MM.1S (cell line): ENCODE results near the gene PITPNM2.

Source experiments
- DNase-seq: peaks from one replicate; pipeline ENCODE4 v3.0.0-alpha.2; 2015
- H2AFZ ChIP-seq: fragments of 300-600 bp; sonication (generic); 2 replicates; pipeline ENCODE4 v1.6.0; 2016; ENCODE audit warnings: antibody characterized with exemption, low read length
- H3F3A ChIP-seq: fragments of 300-600 bp; sonication (generic); 2 replicates; pipeline ENCODE4 v1.6.1; 2016; ENCODE audit warnings: mild to moderate bottlenecking, antibody characterized with exemption, low read length, moderate library complexity, mixed read lengths; ENCODE audit not compliant: insufficient read depth
- H3K27ac ChIP-seq: fragments of 300-600 bp; sonication (generic); 2 replicates; pipeline ENCODE4 v1.5.1; 2016; ENCODE audit warnings: mild to moderate bottlenecking, low read length
- H3K27me3 ChIP-seq: fragments of 300-600 bp; sonication (generic); replicated peaks from 2 replicates; pipeline ENCODE4 v1.6.0; 2016; ENCODE audit warnings: low read length; ENCODE audit not compliant: insufficient read depth
- H3K36me3 ChIP-seq: fragments of 300-600 bp; sonication (generic); replicated peaks from 2 replicates; pipeline ENCODE4 v1.6.1; 2016; ENCODE audit warnings: mild to moderate bottlenecking, low read length, mixed read lengths; ENCODE audit not compliant: insufficient read depth
- H3K4me1 ChIP-seq: fragments of 300-600 bp; sonication (generic); 2 replicates; pipeline ENCODE4 v1.6.1; 2016; ENCODE audit warnings: low read length, mixed read lengths
- H3K4me2 ChIP-seq: fragments of 300-600 bp; sonication (generic); 2 replicates; pipeline ENCODE4 v1.6.0; 2016; ENCODE audit warnings: low read depth, low read length
- H3K4me3 ChIP-seq: fragments of 300-600 bp; sonication (generic); 2 replicates; pipeline ENCODE4 v1.5.1; 2016; ENCODE audit warnings: low read length, mixed read lengths
- H3K79me2 ChIP-seq: fragments of 300-600 bp; sonication (generic); 2 replicates; pipeline ENCODE4 v1.6.1; 2016; ENCODE audit warnings: mixed run types, low read length, mixed read lengths
- H3K9ac ChIP-seq: fragments of 300-600 bp; sonication (generic); 2 replicates; pipeline ENCODE4 v1.6.1; 2016; ENCODE audit warnings: low read length, mixed read lengths
- H3K9me2 ChIP-seq: fragments of 300-600 bp; sonication (generic); replicated peaks from 2 replicates; pipeline ENCODE4 v1.6.1; 2016; ENCODE audit warnings: mild to moderate bottlenecking, low read length, mixed read lengths; ENCODE audit not compliant: insufficient read depth
- H3K9me3 ChIP-seq: fragments of 300-600 bp; sonication (generic); replicated peaks from 2 replicates; pipeline ENCODE4 v1.6.1; 2016; ENCODE audit warnings: mild to moderate bottlenecking, low read length, mixed read lengths; ENCODE audit not compliant: insufficient read depth
- H4K20me1 ChIP-seq: fragments of 300-600 bp; sonication (generic); 2 replicates; pipeline ENCODE4 v1.6.1; 2016; ENCODE audit warnings: mild to moderate bottlenecking, low read length, moderate library complexity, mixed read lengths; ENCODE audit not compliant: insufficient read depth
- EZH2 ChIP-seq: fragments of 300-600 bp; sonication (generic); optimal IDR thresholded peaks from 2 replicates; pipeline ENCODE3; 2017; ENCODE audit warnings: low read depth, mild to moderate bottlenecking, antibody characterized with exemption, low read length, mixed read lengths
- EZH2phosphoT487 ChIP-seq: fragments of 300-600 bp; sonication (generic); IDR thresholded peaks from 2 replicates; pipeline ENCODE4 v1.6.1; 2018; ENCODE audit warnings: antibody characterized with exemption, low read length
- TF ChIP-seq, protein P1 (sequence below): fragments of 300-600 bp; sonication (generic); IDR thresholded peaks from 2 replicates; pipeline ENCODE4 v1.5.1; 2016; ENCODE audit warnings: antibody characterized with exemption, low read length, mixed read lengths

The PITPNM2 gene

DNA sequence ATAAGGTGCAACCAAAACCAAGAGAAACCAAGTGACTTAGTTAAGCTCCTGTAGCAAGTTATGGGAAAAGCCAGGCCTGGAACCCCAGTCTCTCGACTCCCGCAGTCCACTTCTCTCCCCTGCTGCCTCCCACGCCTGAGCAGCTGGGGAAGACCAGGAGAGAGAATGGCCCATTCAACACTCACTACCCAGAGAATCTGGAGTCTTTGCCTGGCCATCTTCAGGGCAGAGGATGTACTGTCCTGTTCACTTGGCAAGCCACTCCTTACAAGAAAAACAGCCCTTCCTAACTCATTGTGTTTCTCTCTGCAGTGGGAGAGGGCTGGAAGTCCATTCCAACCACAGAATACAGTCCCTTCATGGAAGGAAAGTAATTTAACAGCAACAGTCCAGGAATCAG is 1.8 kb downstream of the PITPNM2 start:
- H3F3A ChIP-seq, result no peaks in the 10 kb centered on the region
- no peaks in the 10 kb centered on the region for H3K27me3 ChIP-seq
- TF ChIP-seq, protein P1, sequence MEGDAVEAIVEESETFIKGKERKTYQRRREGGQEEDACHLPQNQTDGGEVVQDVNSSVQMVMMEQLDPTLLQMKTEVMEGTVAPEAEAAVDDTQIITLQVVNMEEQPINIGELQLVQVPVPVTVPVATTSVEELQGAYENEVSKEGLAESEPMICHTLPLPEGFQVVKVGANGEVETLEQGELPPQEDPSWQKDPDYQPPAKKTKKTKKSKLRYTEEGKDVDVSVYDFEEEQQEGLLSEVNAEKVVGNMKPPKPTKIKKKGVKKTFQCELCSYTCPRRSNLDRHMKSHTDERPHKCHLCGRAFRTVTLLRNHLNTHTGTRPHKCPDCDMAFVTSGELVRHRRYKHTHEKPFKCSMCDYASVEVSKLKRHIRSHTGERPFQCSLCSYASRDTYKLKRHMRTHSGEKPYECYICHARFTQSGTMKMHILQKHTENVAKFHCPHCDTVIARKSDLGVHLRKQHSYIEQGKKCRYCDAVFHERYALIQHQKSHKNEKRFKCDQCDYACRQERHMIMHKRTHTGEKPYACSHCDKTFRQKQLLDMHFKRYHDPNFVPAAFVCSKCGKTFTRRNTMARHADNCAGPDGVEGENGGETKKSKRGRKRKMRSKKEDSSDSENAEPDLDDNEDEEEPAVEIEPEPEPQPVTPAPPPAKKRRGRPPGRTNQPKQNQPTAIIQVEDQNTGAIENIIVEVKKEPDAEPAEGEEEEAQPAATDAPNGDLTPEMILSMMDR, result no peak
- TF ChIP-seq EZH2, result no peak
- no peak for TF ChIP-seq EZH2phosphoT487
- H3K4me1 ChIP-seq, result no peaks in the 10 kb centered on the region
- H3K27ac ChIP-seq, result no peak overlapping the region
- H3K9me3 ChIP-seq, result no peaks in the 10 kb centered on the region
- no peak overlapping the region for H3K4me3 ChIP-seq
- no peak overlapping the region for H2AFZ ChIP-seq
- H3K36me3 ChIP-seq, result no peaks in the 10 kb centered on the region
- no peaks in the 10 kb centered on the region for H3K79me2 ChIP-seq
- H4K20me1 ChIP-seq, result no peaks in the 10 kb centered on the region
- H3K4me2 ChIP-seq, result no peak overlapping the region
- no peaks in the 10 kb centered on the region for H3K9me2 ChIP-seq
- no peak overlapping the region for H3K9ac ChIP-seq
- no peak for DNase-seq

DNA sequence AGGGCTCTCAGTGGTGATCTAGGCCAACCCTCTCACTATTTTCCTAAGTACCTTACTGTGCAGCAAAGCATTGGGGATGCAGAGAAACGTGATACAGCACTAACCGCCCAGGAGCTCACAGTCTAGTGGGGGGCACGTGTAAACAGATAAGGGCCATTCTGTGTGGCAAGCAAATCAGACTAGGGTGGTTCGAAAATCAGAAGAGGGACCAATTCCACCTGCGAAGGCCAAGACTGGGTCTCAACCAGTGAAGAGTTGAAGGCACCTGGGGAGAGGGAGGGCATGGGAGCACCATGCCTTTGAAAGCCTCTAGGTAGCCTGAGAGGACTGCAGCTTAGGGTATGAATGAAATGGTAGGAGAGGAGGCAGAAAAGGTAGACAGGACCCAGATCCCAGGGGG is 2.2 kb downstream of the PITPNM2 start:
- no peaks in the 10 kb centered on the region for H4K20me1 ChIP-seq

DNA sequence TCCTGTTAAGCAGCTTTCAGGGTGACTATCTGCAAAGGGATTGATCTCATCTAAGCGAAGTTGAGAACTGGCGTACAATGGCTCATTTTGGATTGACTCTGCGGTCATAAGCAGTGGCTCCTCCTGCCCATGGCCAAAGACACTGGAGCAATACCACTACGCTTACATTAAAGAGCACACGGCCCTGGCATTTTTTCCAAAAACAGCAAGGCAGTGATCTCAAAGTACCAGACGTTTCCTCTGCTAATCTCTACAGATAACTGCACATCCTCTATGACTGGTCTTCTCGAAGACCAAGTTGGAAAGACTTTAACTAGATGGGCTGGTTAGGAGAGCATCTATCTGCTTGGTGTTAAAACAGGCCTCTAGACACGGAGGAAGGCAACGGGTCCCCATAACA is 2.7 kb downstream of the PITPNM2 start:
- Histone ChIP-seq H3K9me2 (no peaks in the 10 kb centered on the region), H3F3A (no peaks in the 10 kb centered on the region), H3K79me2 (no peaks in the 10 kb centered on the region), H3K9ac (no peak overlapping the region), H3K27ac (no peak overlapping the region), H3K4me3 (no peak overlapping the region), H2AFZ (no peak overlapping the region), H3K4me2 (no peak overlapping the region), H3K36me3 (no peaks in the 10 kb centered on the region), H4K20me1 (no peaks in the 10 kb centered on the region), H3K9me3 (no peaks in the 10 kb centered on the region), H3K4me1 (no peaks in the 10 kb centered on the region), H3K27me3 (no peaks in the 10 kb centered on the region)
- no peak for TF ChIP-seq EZH2
- TF ChIP-seq, protein P1, result no peak
- TF ChIP-seq EZH2phosphoT487, result no peak
- no peak for DNase-seq

More for the DNA sequence above, 2.2 kb downstream of the PITPNM2 start:
- Histone ChIP-seq H3K4me2 (no peak overlapping the region), H2AFZ (no peak overlapping the region), H3K9ac (no peak overlapping the region), H3K27ac (no peak overlapping the region), H3K9me2 (no peaks in the 10 kb centered on the region), H3F3A (no peaks in the 10 kb centered on the region), H3K4me3 (no peak overlapping the region), H3K27me3 (no peaks in the 10 kb centered on the region), H3K79me2 (no peaks in the 10 kb centered on the region), H3K9me3 (no peaks in the 10 kb centered on the region), H3K4me1 (no peaks in the 10 kb centered on the region), H3K36me3 (no peaks in the 10 kb centered on the region)
- no peak for DNase-seq
- no peak for TF ChIP-seq EZH2phosphoT487
- TF ChIP-seq, protein P1, result no peak
- no peak for TF ChIP-seq EZH2

DNA sequence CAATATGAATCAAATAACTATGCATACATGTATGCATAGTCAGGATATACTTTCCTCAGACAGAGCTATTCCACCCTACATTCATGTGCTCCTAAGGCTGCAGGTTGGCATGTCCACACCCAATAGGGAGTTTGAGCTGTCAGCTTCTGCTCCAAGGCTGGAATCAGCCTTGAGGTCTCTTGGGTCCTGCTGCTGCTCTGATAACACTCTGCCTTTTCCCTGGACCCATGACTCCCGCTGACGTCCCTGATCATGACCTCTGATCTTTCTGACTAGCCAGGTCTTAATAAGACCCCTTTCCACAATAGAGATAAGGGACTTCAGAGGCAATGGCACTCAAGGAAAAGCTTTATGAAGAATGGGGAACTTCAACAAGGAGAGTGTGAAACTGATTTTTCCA is 5.7 kb downstream of the PITPNM2 start:
- no peak for TF ChIP-seq EZH2phosphoT487
- TF ChIP-seq, protein P1, result no peak
- no peak for TF ChIP-seq EZH2
- no peak overlapping the region for H3K4me3 ChIP-seq
- H3K79me2 ChIP-seq, result no peaks in the 10 kb centered on the region
- DNase-seq, result no peak
- H3K4me1 ChIP-seq, result no peaks in the 10 kb centered on the region
- H2AFZ ChIP-seq, result no peak overlapping the region
- H3K9me3 ChIP-seq, result no peaks in the 10 kb centered on the region
- H3K27me3 ChIP-seq, result no peaks in the 10 kb centered on the region
- no peaks in the 10 kb centered on the region for H4K20me1 ChIP-seq
- H3K9ac ChIP-seq, result no peak overlapping the region
- H3K9me2 ChIP-seq, result no peaks in the 10 kb centered on the region
- H3K27ac ChIP-seq, result no peak overlapping the region
- no peak overlapping the region for H3K4me2 ChIP-seq
- no peaks in the 10 kb centered on the region for H3F3A ChIP-seq
- no peaks in the 10 kb centered on the region for H3K36me3 ChIP-seq
